Astrocyte (in vitro differentiated cells and primary cell): Measurements from ENCODE around the gene PTPRK.

Experiments
- EZH2 ChIP-seq: IDR thresholded peaks from 2 replicates; pipeline ENCODE4 v1.6.1; 2012; ENCODE audit warnings: mild to moderate bottlenecking, low read length, inconsistent platforms; ENCODE audit not compliant: insufficient read depth
- TF ChIP-seq, protein P1 (sequence below): IDR thresholded peaks from 2 replicates; pipeline ENCODE4 v1.5.1; 2011; ENCODE audit warnings: low read depth, mild to moderate bottlenecking, inconsistent platforms, low read length, moderate library complexity; ENCODE audit not compliant: insufficient read depth

DNA sequence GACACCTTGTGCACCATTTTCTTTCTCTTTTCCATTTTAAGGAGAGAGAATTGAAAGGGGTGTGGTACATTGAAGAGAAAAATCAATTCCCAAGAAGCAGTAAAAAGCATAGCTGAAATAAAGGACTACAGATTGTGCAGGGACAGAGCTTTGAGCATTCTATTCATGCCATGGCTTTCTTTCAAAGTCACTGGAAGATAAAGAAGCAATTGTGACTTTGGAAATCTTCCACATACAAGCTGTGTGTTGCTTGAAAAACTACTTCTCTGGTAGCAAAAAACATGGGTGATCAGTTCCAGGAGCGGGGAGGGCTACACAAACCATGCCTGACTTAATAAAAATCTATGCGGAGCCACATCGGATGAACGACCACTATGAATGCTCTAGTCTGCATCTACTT is 389.4 kb downstream of the PTPRK start:
- TF ChIP-seq, protein P1, sequence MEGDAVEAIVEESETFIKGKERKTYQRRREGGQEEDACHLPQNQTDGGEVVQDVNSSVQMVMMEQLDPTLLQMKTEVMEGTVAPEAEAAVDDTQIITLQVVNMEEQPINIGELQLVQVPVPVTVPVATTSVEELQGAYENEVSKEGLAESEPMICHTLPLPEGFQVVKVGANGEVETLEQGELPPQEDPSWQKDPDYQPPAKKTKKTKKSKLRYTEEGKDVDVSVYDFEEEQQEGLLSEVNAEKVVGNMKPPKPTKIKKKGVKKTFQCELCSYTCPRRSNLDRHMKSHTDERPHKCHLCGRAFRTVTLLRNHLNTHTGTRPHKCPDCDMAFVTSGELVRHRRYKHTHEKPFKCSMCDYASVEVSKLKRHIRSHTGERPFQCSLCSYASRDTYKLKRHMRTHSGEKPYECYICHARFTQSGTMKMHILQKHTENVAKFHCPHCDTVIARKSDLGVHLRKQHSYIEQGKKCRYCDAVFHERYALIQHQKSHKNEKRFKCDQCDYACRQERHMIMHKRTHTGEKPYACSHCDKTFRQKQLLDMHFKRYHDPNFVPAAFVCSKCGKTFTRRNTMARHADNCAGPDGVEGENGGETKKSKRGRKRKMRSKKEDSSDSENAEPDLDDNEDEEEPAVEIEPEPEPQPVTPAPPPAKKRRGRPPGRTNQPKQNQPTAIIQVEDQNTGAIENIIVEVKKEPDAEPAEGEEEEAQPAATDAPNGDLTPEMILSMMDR: no peak
- no peak for TF ChIP-seq EZH2
